ENCODE results near the gene ITGAE. TPM values are rescaled to one million over a fixed set of nuclear protein-coding genes. Genes with fewer than 3 reads are reported as not detected.

The ITGAE gene
- total RNA-seq, 1 donor from 2014 or later = 15.8 TPM

DNA sequence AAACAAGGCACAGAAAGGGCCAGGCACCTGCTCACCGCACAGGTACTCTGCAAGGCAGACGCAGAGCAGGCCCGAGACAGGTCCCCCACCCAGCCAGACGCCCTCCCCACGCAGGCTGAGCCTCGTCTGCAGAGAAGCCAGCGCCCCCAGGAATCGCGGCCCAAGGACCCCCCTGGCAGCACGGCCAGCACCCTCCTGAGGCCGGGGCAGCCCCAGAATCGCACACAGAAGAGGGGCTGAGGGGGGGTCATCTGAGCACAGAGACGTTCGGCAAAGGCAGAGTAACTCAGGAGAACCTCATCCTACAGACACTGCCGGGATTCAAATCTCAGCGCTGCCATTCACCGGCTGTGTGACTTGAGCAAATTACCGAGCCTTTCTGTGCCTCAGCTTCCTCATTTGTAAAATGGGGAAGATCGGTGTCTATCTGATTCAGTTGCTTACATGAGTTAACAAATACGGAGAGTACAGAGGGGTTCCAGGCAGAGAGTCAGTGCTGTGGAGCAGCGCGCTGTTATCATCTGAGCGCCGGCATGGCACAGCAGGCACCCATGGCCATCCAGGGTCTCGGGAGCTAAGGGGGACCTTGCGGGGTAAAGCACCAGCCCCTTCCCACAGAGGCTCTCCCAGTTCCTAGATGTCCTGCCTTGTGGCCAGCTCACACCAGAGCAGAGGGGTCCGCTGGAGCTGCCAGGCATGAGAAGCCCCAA lies 122.0 kb downstream of the ITGAE start:
- no peak for DNase-seq (ENCODE audit: low spot score in 2 of 2)
- intact Hi-C loops (cut with DNase I) = no loop called here
- Histone ChIP-seq H3K4me1 (no peaks in the 10 kb centered on the region), H3K4me3 (no peak overlapping the region), H3K36me3 (no peaks in the 10 kb centered on the region), H3K9me3 (no peaks in the 10 kb centered on the region), H3K27ac (no peak overlapping the region), H3K27me3 (no peaks in the 10 kb centered on the region)
- TF ChIP-seq, protein P1, sequence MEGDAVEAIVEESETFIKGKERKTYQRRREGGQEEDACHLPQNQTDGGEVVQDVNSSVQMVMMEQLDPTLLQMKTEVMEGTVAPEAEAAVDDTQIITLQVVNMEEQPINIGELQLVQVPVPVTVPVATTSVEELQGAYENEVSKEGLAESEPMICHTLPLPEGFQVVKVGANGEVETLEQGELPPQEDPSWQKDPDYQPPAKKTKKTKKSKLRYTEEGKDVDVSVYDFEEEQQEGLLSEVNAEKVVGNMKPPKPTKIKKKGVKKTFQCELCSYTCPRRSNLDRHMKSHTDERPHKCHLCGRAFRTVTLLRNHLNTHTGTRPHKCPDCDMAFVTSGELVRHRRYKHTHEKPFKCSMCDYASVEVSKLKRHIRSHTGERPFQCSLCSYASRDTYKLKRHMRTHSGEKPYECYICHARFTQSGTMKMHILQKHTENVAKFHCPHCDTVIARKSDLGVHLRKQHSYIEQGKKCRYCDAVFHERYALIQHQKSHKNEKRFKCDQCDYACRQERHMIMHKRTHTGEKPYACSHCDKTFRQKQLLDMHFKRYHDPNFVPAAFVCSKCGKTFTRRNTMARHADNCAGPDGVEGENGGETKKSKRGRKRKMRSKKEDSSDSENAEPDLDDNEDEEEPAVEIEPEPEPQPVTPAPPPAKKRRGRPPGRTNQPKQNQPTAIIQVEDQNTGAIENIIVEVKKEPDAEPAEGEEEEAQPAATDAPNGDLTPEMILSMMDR (IDR thresholded peaks at IDR 0.05) = no peak

DNA sequence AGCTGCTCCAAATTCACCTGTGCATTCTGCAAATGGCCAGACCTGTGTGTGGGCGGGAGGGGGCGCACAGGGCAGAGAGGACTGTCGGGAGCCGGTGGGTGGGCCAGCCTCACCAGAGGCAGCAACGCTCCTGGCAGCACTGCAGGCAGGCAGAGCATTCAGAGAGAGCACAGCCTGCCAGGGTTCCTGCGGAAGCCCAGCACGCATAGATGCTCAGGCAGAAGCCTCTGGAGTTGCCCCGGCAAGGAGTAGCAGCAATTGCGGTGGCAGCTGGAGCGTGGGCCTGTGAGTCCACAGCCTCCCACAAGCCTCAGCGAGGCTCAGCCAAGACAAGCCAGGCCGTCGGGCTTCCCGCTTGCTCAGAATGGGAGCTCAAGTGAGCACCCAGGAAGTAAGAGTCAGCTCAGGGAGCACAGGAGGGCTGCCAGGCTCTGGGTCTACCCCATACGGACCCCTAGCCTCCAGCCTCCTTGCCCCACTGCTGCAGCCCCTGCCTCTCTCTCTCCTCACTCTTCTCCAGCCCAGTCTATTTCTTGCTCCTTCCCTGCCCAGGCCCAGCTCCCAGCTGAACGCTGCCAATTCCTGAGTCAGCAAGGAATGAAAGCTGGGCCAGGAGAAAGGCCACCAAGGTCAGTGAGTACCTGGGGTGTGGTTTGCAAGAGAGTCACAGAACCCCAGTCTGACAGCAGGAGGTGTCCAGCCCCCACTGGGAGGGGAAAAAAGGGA lies 122.7 kb downstream of the ITGAE start:
- no peaks in the 10 kb centered on the region for H3K4me1 ChIP-seq
- no peak for DNase-seq (ENCODE audit: low spot score in 2 of 2)

DNA sequence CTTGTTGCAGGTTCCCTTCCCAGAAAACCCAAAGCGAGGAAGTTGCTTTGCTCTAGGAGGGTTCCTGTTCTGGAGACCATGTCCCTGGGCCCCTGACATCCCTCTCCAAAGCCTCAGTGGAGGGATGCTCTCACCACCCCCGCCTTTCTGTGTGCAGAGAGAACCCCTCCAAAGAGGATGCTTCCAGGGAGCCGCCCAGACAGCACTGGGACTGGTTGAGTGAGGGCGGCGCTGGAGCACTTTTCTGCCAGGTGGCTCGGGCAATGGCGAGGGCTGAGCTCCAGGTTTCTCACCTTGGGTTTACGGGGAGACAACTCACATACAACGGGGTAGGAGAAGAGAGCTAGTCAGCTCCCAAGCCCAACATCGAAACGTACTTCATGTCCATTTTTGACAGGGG lies 125.1 kb downstream of the ITGAE start:
- TF ChIP-seq, protein P1 (IDR thresholded peaks at IDR 0.05) = no peak
- no peaks in the 10 kb centered on the region for H3K36me3 ChIP-seq
- no peaks in the 10 kb centered on the region for H3K27me3 ChIP-seq
- DNase-seq (ENCODE audit: low spot score in 2 of 2) = no peak
- H3K9me3 ChIP-seq = no peaks in the 10 kb centered on the region
- intact Hi-C loops (cut with DNase I) = no loop called here
- no peak overlapping the region for H3K4me3 ChIP-seq
- H3K27ac ChIP-seq = no peak overlapping the region
- H3K4me1 ChIP-seq = no peaks in the 10 kb centered on the region

More for the DNA sequence above, 122.7 kb downstream of the ITGAE start:
- H3K27ac ChIP-seq = no peak overlapping the region
- no peaks in the 10 kb centered on the region for H3K27me3 ChIP-seq
- no peak overlapping the region for H3K4me3 ChIP-seq
- intact Hi-C loops (cut with DNase I) = no loop called here
- H3K36me3 ChIP-seq = no peaks in the 10 kb centered on the region
- H3K9me3 ChIP-seq = no peaks in the 10 kb centered on the region
- TF ChIP-seq, protein P1 (IDR thresholded peaks at IDR 0.05) = no peak

DNA sequence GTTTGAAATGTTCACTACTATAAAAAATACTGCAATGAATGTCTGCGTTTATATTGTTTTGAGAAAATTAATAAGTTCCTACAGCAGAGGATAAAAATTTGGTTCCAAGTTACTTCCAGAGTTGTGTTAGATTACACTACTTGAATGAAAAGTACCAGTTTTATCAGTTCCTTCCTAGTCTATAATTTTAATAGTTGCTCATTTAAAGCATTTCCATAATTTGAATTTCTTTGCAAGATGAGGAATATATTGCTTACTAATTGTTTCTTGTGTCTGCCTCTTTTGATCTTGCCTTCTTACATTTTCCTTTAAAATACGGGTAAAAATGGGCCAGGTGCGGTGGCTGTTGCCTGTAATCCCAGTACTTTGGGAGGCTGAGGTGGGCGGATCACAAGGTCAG lies 128.4 kb downstream of the ITGAE start:
- Histone ChIP-seq H3K9me3 (no peaks in the 10 kb centered on the region), H3K27ac (no peak overlapping the region), H3K27me3 (no peaks in the 10 kb centered on the region), H3K4me1 (peaks cover 7 to 9% of the 10 kb centered on the region in 2 donors), H3K36me3 (no peaks in the 10 kb centered on the region), H3K4me3 (no peak overlapping the region)
- DNase-seq (ENCODE audit: low spot score in 2 of 2) = no peak
- intact Hi-C loops (cut with DNase I) = no loop called here
- TF ChIP-seq, protein P1 (IDR thresholded peaks at IDR 0.05) = no peak

- H3K27ac ChIP-seq = no peak overlapping the region
- H3K4me3 ChIP-seq = peak overlapping the region; percentile 86 to 99
- intact Hi-C loops (cut with DNase I) = loop anchor here (10.0 kb wide), 3 partner anchors 175 to 1275 kb away; partner anchors contain the start of gene NCBP3
Measured at GRCh38 chr17:3669548-3669947, 131.4 kb downstream of the ITGAE start.

More at GRCh38 chr17:3669548-3669947, 131.4 kb downstream of the ITGAE start:
- Histone ChIP-seq H3K9me3 (no peaks in the 10 kb centered on the region), H3K27me3 (no peaks in the 10 kb centered on the region), H3K36me3 (peaks cover 3 to 5% of the 10 kb centered on the region in 2 donors), H3K4me1 (peaks cover 12 to 16% of the 10 kb centered on the region in 2 donors)
- TF ChIP-seq, protein P1 (IDR thresholded peaks at IDR 0.05) = no peak
- no peak for DNase-seq (ENCODE audit: low spot score in 2 of 2)
